ENCODE data around the gene MMP24.

DNA sequence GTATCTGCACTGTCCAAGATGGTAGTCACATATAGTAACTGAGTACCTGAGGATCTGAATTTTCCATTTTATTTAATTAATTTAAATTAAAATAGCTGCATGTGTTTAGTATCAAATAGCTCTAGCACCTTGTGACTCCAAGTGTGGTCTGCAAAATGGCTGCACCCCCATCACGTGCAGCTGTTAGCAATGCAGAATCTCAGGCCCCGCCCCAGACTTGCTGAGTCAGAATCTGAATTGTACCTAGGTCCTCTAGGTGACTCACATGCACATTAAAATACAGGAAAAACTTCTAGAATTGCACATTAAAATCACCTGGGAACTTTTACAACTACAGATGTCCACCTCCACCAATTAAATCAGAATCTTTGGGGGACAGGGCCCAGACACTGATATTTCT is 84.9 kb downstream of the MMP24 start:
- TF ChIP-seq CTCF (IDR thresholded peaks at IDR 0.05) = no peak
- no peak for TF ChIP-seq POLR2AphosphoS5 (IDR thresholded peaks at IDR 0.05)
- TF ChIP-seq POLR2A (IDR thresholded peaks at IDR 0.05) = no peak
